ENCODE measurements around the gene WWP2. TPM values are rescaled to one million over a fixed set of nuclear protein-coding genes. Genes with fewer than 3 reads are reported as not detected.

Gene WWP2
- polyA plus RNA-seq, 4 donors: 32.4 to 44.6 (median 35.4) TPM

- WGBS, 3 donors: 77 to 79% (median 78%) methylated on average over 8 of the region's 8 CpGs
- Histone ChIP-seq H3K4me1 (ENCODE audit: control insufficient read depth in 3 of 3, insufficient read depth in 2 of 3, low read depth in 1 of 3, low read length in 2 of 3) (peaks cover 4 to 9% (median 4%) of the 10 kb centered on the region in 3 donors), H3K4me3 (ENCODE audit: low read depth in 1 of 3, low read length in 3 of 3) (no peak overlapping the region), H3K36me3 (ENCODE audit: control insufficient read depth in 3 of 3, insufficient read depth in 2 of 3, low read depth in 1 of 3, low read length in 3 of 3) (peaks cover 0 to 36% (median 0%) of the 10 kb centered on the region in 3 donors), H3K9me3 (ENCODE audit: control insufficient read depth in 2 of 2, insufficient read depth in 1 of 2, low read depth in 1 of 2, low read length in 1 of 2) (no peaks in the 10 kb centered on the region), H3K27me3 (ENCODE audit: control insufficient read depth in 3 of 3, insufficient read depth in 3 of 3, low read length in 3 of 3) (no peaks in the 10 kb centered on the region), H3K27ac (ENCODE audit: low read depth in 1 of 3, low read length in 2 of 3) (no peak overlapping the region)
- FAIRE-seq (no peak), DNase-seq (no peak)
Observed at GRCh38 chr16:69865701-69866100, 103.6 kb downstream of the WWP2 start.

- no peaks in the 10 kb centered on the region for H3K27me3 ChIP-seq (ENCODE audit: control insufficient read depth in 3 of 3, insufficient read depth in 3 of 3, low read length in 3 of 3)
- no peaks in the 10 kb centered on the region for H3K9me3 ChIP-seq (ENCODE audit: control insufficient read depth in 2 of 2, insufficient read depth in 1 of 2, low read depth in 1 of 2, low read length in 1 of 2)
- H3K36me3 ChIP-seq (ENCODE audit: control insufficient read depth in 3 of 3, insufficient read depth in 2 of 3, low read depth in 1 of 3, low read length in 3 of 3): peaks cover 4 to 44% (median 10%) of the 10 kb centered on the region in 3 donors
- no peaks in the 10 kb centered on the region for H3K4me1 ChIP-seq (ENCODE audit: control insufficient read depth in 3 of 3, insufficient read depth in 2 of 3, low read depth in 1 of 3, low read length in 2 of 3)
- FAIRE-seq (no peak), DNase-seq (no peak)
- H3K27ac ChIP-seq (ENCODE audit: low read depth in 1 of 3, low read length in 2 of 3): no peak overlapping the region
- no peak overlapping the region for H3K4me3 ChIP-seq (ENCODE audit: low read depth in 1 of 3, low read length in 3 of 3)
- WGBS, 3 donors: 82 to 90% (median 85%) methylated on average over 8 of the region's 8 CpGs
Observed at GRCh38 chr16:69867784-69868560, 105.8 kb downstream of the WWP2 start.

DNA sequence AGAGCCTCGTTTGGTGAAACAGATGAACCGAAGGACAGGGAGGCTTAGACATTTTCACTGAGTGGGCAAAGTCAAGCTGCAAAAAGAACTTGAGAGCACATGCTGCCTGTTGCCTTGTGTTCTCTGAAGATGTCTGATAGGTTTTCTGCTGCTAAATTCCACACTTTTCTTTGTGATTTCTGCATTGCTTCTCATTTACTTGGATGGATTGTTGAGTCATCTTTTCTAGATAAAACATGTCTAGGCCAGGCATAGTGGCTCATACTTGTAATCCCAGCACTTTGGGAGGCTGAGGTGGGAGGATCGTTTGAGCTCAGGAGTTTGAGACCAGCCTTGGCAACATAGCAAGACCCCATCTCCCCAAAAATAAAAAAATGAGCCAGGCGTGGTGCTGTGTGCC is 108.6 kb downstream of the WWP2 start:
- no peak for DNase-seq
- peaks cover 12 to 56% (median 13%) of the 10 kb centered on the region in 3 donors for H3K36me3 ChIP-seq (ENCODE audit: control insufficient read depth in 3 of 3, insufficient read depth in 2 of 3, low read depth in 1 of 3, low read length in 3 of 3)
- H3K27ac ChIP-seq (ENCODE audit: low read depth in 1 of 3, low read length in 2 of 3): no peak overlapping the region
- no peak overlapping the region for H3K4me3 ChIP-seq (ENCODE audit: low read depth in 1 of 3, low read length in 3 of 3)
- WGBS, 3 donors: 91 to 96% (median 92%) methylated on average over 4 of the region's 4 CpGs
- H3K27me3 ChIP-seq (ENCODE audit: control insufficient read depth in 3 of 3, insufficient read depth in 3 of 3, low read length in 3 of 3): no peaks in the 10 kb centered on the region
- H3K9me3 ChIP-seq (ENCODE audit: control insufficient read depth in 2 of 2, insufficient read depth in 1 of 2, low read depth in 1 of 2, low read length in 1 of 2): no peaks in the 10 kb centered on the region
- H3K4me1 ChIP-seq (ENCODE audit: control insufficient read depth in 3 of 3, insufficient read depth in 2 of 3, low read depth in 1 of 3, low read length in 2 of 3): no peaks in the 10 kb centered on the region
- no peak for FAIRE-seq

GRCh38 chr16:69871708-69872107 is 109.6 kb downstream of the WWP2 start:
- no peak for FAIRE-seq
- peaks cover 0 to 8% of the 10 kb centered on the region in 2 donors for H3K9me3 ChIP-seq (ENCODE audit: control insufficient read depth in 2 of 2, insufficient read depth in 1 of 2, low read depth in 1 of 2, low read length in 1 of 2)
- H3K36me3 ChIP-seq (ENCODE audit: control insufficient read depth in 3 of 3, insufficient read depth in 2 of 3, low read depth in 1 of 3, low read length in 3 of 3): peaks cover 12 to 61% (median 16%) of the 10 kb centered on the region in 3 donors
- H3K27me3 ChIP-seq (ENCODE audit: control insufficient read depth in 3 of 3, insufficient read depth in 3 of 3, low read length in 3 of 3): no peaks in the 10 kb centered on the region
- no peak overlapping the region for H3K4me3 ChIP-seq (ENCODE audit: low read depth in 1 of 3, low read length in 3 of 3)
- WGBS, 3 donors: 94 to 97% (median 94%) methylated on average over 15 of the region's 15 CpGs
- H3K4me1 ChIP-seq (ENCODE audit: control insufficient read depth in 3 of 3, insufficient read depth in 2 of 3, low read depth in 1 of 3, low read length in 2 of 3): no peaks in the 10 kb centered on the region
- no peak for DNase-seq
- no peak overlapping the region for H3K27ac ChIP-seq (ENCODE audit: low read depth in 1 of 3, low read length in 2 of 3)

GRCh38 chr16:69872888-69873287 is 110.8 kb downstream of the WWP2 start:
- no peak for FAIRE-seq
- H3K4me1 ChIP-seq (ENCODE audit: control insufficient read depth in 3 of 3, insufficient read depth in 2 of 3, low read depth in 1 of 3, low read length in 2 of 3): no peaks in the 10 kb centered on the region
- H3K27ac ChIP-seq (ENCODE audit: low read depth in 1 of 3, low read length in 2 of 3): no peak overlapping the region
- H3K4me3 ChIP-seq (ENCODE audit: low read depth in 1 of 3, low read length in 3 of 3): no peak overlapping the region
- peaks cover 12 to 57% (median 16%) of the 10 kb centered on the region in 3 donors for H3K36me3 ChIP-seq (ENCODE audit: control insufficient read depth in 3 of 3, insufficient read depth in 2 of 3, low read depth in 1 of 3, low read length in 3 of 3)
- DNase-seq: no peak
- H3K27me3 ChIP-seq (ENCODE audit: control insufficient read depth in 3 of 3, insufficient read depth in 3 of 3, low read length in 3 of 3): no peaks in the 10 kb centered on the region
- 95 to 96% (median 96%) methylated on average over 7 of the region's 7 CpGs for WGBS, 3 donors
- H3K9me3 ChIP-seq (ENCODE audit: control insufficient read depth in 2 of 2, insufficient read depth in 1 of 2, low read depth in 1 of 2, low read length in 1 of 2): peaks cover 0 to 19% of the 10 kb centered on the region in 2 donors

DNA sequence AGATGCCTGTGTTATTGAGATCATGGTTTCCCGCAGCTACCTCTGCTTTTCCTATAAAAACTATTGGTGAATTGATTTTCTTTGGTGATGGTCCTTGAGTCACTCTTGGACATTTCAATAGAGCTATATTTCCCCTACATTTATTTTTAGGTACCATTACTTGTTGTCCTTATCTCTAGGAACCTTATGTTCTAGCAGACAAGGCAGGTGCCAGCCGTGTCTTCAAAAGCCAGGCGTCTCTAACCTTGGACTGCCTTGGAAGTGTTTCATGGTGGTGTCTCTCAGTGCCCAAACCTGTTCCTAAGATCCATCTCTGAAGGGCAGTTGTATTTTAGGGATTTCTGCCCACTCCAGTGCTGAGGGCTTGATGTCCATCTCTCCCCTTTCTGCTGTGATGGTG is 111.7 kb downstream of the WWP2 start:
- FAIRE-seq (no peak), DNase-seq (no peak)
- Histone ChIP-seq H3K27ac (ENCODE audit: low read depth in 1 of 3, low read length in 2 of 3) (no peak overlapping the region), H3K4me3 (ENCODE audit: low read depth in 1 of 3, low read length in 3 of 3) (no peak overlapping the region), H3K4me1 (ENCODE audit: control insufficient read depth in 3 of 3, insufficient read depth in 2 of 3, low read depth in 1 of 3, low read length in 2 of 3) (no peaks in the 10 kb centered on the region), H3K36me3 (ENCODE audit: control insufficient read depth in 3 of 3, insufficient read depth in 2 of 3, low read depth in 1 of 3, low read length in 3 of 3) (peaks cover 12 to 52% (median 18%) of the 10 kb centered on the region in 3 donors), H3K9me3 (ENCODE audit: control insufficient read depth in 2 of 2, insufficient read depth in 1 of 2, low read depth in 1 of 2, low read length in 1 of 2) (peaks cover 0 to 19% of the 10 kb centered on the region in 2 donors), H3K27me3 (ENCODE audit: control insufficient read depth in 3 of 3, insufficient read depth in 3 of 3, low read length in 3 of 3) (no peaks in the 10 kb centered on the region)
- 93 to 97% (median 96%) methylated on average over 3 of the region's 3 CpGs for WGBS, 3 donors

DNA sequence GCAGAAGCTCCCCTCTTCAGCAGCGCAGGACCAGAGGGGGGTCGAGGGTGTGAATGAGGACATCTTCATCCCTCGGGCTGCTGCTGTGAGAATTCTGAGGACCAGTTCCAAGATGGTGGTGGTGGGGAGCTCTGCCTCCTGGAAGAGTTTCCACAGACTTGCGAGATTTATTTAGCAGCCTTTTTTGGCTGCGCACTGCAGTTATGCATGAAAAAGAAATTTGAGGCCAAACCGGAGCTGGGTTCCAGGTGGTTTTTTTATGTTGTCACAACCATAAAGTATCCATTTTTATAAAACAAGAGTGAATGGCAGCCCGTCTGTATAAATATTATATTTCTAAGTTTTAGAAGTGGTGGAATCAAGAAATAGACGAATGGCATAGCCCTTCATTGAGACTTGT is 112.1 kb downstream of the WWP2 start:
- peaks cover 12 to 54% (median 18%) of the 10 kb centered on the region in 3 donors for H3K36me3 ChIP-seq (ENCODE audit: control insufficient read depth in 3 of 3, insufficient read depth in 2 of 3, low read depth in 1 of 3, low read length in 3 of 3)
- H3K4me3 ChIP-seq (ENCODE audit: low read depth in 1 of 3, low read length in 3 of 3): no peak overlapping the region
- no peak overlapping the region for H3K27ac ChIP-seq (ENCODE audit: low read depth in 1 of 3, low read length in 2 of 3)
- WGBS, 3 donors: 82 to 89% (median 89%) methylated on average over 8 of the region's 8 CpGs
- peaks cover 0 to 20% of the 10 kb centered on the region in 2 donors for H3K9me3 ChIP-seq (ENCODE audit: control insufficient read depth in 2 of 2, insufficient read depth in 1 of 2, low read depth in 1 of 2, low read length in 1 of 2)
- no peak for DNase-seq
- FAIRE-seq: no peak
- H3K4me1 ChIP-seq (ENCODE audit: control insufficient read depth in 3 of 3, insufficient read depth in 2 of 3, low read depth in 1 of 3, low read length in 2 of 3): no peaks in the 10 kb centered on the region
- H3K27me3 ChIP-seq (ENCODE audit: control insufficient read depth in 3 of 3, insufficient read depth in 3 of 3, low read length in 3 of 3): no peaks in the 10 kb centered on the region

DNA sequence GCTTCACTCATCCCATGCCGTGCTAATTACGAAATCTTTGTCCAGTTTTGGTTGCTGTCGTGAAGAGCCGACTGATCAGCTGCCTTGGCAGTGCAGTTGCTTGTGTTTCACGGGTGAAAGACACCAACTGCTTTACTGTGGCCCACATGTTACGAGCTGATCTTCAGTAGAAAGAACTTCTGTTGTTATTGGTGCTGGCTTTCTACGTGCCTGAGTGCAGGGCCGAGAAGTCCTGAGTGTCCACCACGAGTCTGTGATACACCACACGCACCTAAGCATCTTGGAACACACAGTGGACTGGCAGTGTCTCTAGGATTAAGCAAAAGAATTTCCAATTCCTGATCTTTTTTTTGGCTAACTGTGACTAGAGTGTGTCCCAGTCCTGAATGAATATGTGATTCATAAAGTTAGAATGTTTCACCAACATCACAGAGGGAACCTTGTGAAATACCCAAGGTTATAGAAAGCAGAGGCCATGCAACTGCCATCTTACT is 118.6 kb downstream of the WWP2 start:
- no peak overlapping the region for H3K4me3 ChIP-seq (ENCODE audit: low read depth in 1 of 3, low read length in 3 of 3)
- 95 to 96% (median 96%) methylated on average over 10 of the region's 10 CpGs for WGBS, 3 donors
- H3K27ac ChIP-seq (ENCODE audit: low read depth in 1 of 3, low read length in 2 of 3): no peak overlapping the region
- peaks cover 0 to 23% of the 10 kb centered on the region in 2 donors for H3K9me3 ChIP-seq (ENCODE audit: control insufficient read depth in 2 of 2, insufficient read depth in 1 of 2, low read depth in 1 of 2, low read length in 1 of 2)
- no peaks in the 10 kb centered on the region for H3K27me3 ChIP-seq (ENCODE audit: control insufficient read depth in 3 of 3, insufficient read depth in 3 of 3, low read length in 3 of 3)
- DNase-seq (no peak), FAIRE-seq (no peak)
- H3K36me3 ChIP-seq (ENCODE audit: control insufficient read depth in 3 of 3, insufficient read depth in 2 of 3, low read depth in 1 of 3, low read length in 3 of 3): peaks cover 0 to 43% (median 8%) of the 10 kb centered on the region in 3 donors
- no peaks in the 10 kb centered on the region for H3K4me1 ChIP-seq (ENCODE audit: control insufficient read depth in 3 of 3, insufficient read depth in 2 of 3, low read depth in 1 of 3, low read length in 2 of 3)

All from small intestine (tissue), 7 donors.